GM12874 (cell line): ENCODE results near the gene DONSON.

Experiments
- CTCF ChIP-seq: IDR thresholded peaks from 2 replicates; pipeline ENCODE4 v1.5.1; 2011; ENCODE audit warnings: low read depth, mild to moderate bottlenecking, control low read depth, low read length, moderate library complexity; ENCODE audit not compliant: insufficient read depth

DONSON gene

GRCh38 chr21:33569991-33570390, 18.5 kb downstream of the DONSON start:
- TF ChIP-seq CTCF, result no peak

- TF ChIP-seq CTCF, result no peak
Observed at GRCh38 chr21:33568448-33568847, 20.0 kb downstream of the DONSON start.

- no peak for TF ChIP-seq CTCF
Observed at GRCh38 chr21:33567914-33568313, 20.6 kb downstream of the DONSON start.

- no peak for TF ChIP-seq CTCF
Observed at GRCh38 chr21:33566514-33566913, 22.0 kb downstream of the DONSON start.

- TF ChIP-seq CTCF, result no peak
Observed at GRCh38 chr21:33562389-33562788, 26.1 kb downstream of the DONSON start.

- TF ChIP-seq CTCF, result no peak
Observed at GRCh38 chr21:33561373-33561772, 27.1 kb downstream of the DONSON start.

- no peak for TF ChIP-seq CTCF
Observed at GRCh38 chr21:33560965-33561364, 27.5 kb downstream of the DONSON start.

- TF ChIP-seq CTCF, result no peak
Observed at GRCh38 chr21:33559813-33560212, 28.7 kb downstream of the DONSON start.
